Measurements from ENCODE around the gene JAGN1. TPM values are rescaled to one million over a fixed set of nuclear protein-coding genes. Genes with fewer than 3 reads are reported as not detected.
A peak's percentile ranks its signal among the peaks of the same experiment; 100 is the strongest.

Gene JAGN1
- polyA plus RNA-seq, 1 of the 3 experiments (the other 2 are of a cell fraction) = 41.6 TPM

GRCh38 chr3:9932535-9932842, 42.1 kb downstream of the JAGN1 start:
- Histone ChIP-seq H3F3A (replicated peaks; ENCODE audit: insufficient read depth) (peaks cover 9% of the 10 kb centered on the region), H3K9me2 (no peaks in the 10 kb centered on the region), H3K9ac (peak overlapping the region; percentile 83), H2AFZ (ENCODE audit: low read depth) (peak overlapping the region; percentile 93), H3K4me1 (ENCODE audit: control insufficient read depth in 1 of 2, insufficient read depth in 2 of 2, low read depth in 1 of 2, low read length in 1 of 2) (peaks cover 12 to 19% of the 10 kb centered on the region in 2 experiments), H3K9me3 (no peaks in the 10 kb centered on the region), H4K20me1 (ENCODE audit: insufficient read depth) (no peaks in the 10 kb centered on the region), H3K27ac (ENCODE audit: low read depth in 2 of 2, low read length in 1 of 2) (peak overlapping the region; percentile 88 to 91), H3K4me2 (peak overlapping the region; percentile 92), H3K27me3 (ENCODE audit: insufficient read depth) (no peaks in the 10 kb centered on the region), H3K4me3 (ENCODE audit: low read depth in 2 of 2, low read length in 1 of 2) (peak overlapping the region; percentile 75 to 83), H3K79me2 (ENCODE audit: insufficient read depth) (peaks cover 20% of the 10 kb centered on the region; the same call in 1 of the 2 replicates), H3K36me3 (replicated peaks in 1 of 2; ENCODE audit: control insufficient read depth in 1 of 2, insufficient read depth in 2 of 2, low read length in 1 of 2) (peaks cover 6 to 19% of the 10 kb centered on the region in 2 experiments)
- DNase-seq = no peak
- TF ChIP-seq GATA2 (CRISPR knock-in tag; IDR thresholded peaks at IDR 0.05) = no peak
- TF ChIP-seq TEAD4 (IDR thresholded peaks at IDR 0.05; ENCODE audit: borderline replicate concordance, insufficient read depth) = no peak
- TF ChIP-seq GABPA (IDR thresholded peaks at IDR 0.05; ENCODE audit: low read depth) = peak; percentile 42; the same call in 1 of the 2 replicates
- TF ChIP-seq FOXJ3 (CRISPR knock-in tag; IDR thresholded peaks at IDR 0.05) = 0 out of 2 replicates have a peak, but pooled peaks have one; percentile 28
- no peak for TF ChIP-seq FOSL2 (IDR thresholded peaks at IDR 0.05; ENCODE audit: borderline replicate concordance, low read depth)
- CTCF ChIA-PET = interaction anchor here (0.7 to 5.5 kb wide), 23 partner anchors 9 to 390 kb away, joined by 3 to 38 read pairs (median 4); partner anchors contain the start of genes ARPC4, CIDEC, FANCD2 and IL17RC
- POLR2A ChIA-PET = interaction anchor here (0.6 to 3.8 kb wide), 13 partner anchors 9 to 425 kb away, joined by 3 to 58 read pairs (median 4); partner anchors contain the start of genes EMC3, FANCD2, JAGN1 and PRRT3
- 20% methylated on average over 13 of the region's 13 CpGs for WGBS (ENCODE audit: low lambda C conversion rate)

- H3K4me3 ChIP-seq (ENCODE audit: low read depth in 2 of 2, low read length in 1 of 2) = peak overlapping the region; percentile 75 to 83
- H3K27me3 ChIP-seq (ENCODE audit: insufficient read depth) = no peaks in the 10 kb centered on the region
- no peaks in the 10 kb centered on the region for H3K9me2 ChIP-seq
- peaks cover 12 to 19% of the 10 kb centered on the region in 2 experiments for H3K4me1 ChIP-seq (ENCODE audit: control insufficient read depth in 1 of 2, insufficient read depth in 2 of 2, low read depth in 1 of 2, low read length in 1 of 2)
- peak overlapping the region; percentile 83 for H3K9ac ChIP-seq
- H3K36me3 ChIP-seq (replicated peaks in 1 of 2; ENCODE audit: control insufficient read depth in 1 of 2, insufficient read depth in 2 of 2, low read length in 1 of 2) = peaks cover 9 to 19% of the 10 kb centered on the region in 2 experiments
- H3K79me2 ChIP-seq (ENCODE audit: insufficient read depth) = peaks cover 20% of the 10 kb centered on the region; the same call in 1 of the 2 replicates
- H3K27ac ChIP-seq (ENCODE audit: low read depth in 2 of 2, low read length in 1 of 2) = peak overlapping the region; percentile 88 to 91
- 2% methylated on average over 10 of the region's 77 CpGs for WGBS (ENCODE audit: low lambda C conversion rate)
- H3K9me3 ChIP-seq = no peaks in the 10 kb centered on the region
- H2AFZ ChIP-seq (ENCODE audit: low read depth) = peak overlapping the region; percentile 93; the same call in 1 of the 2 replicates
- no peaks in the 10 kb centered on the region for H4K20me1 ChIP-seq (ENCODE audit: insufficient read depth)
- peak; percentile 92 for DNase-seq
- CTCF ChIA-PET = interaction anchor here (0.6 to 5.5 kb wide), 30 partner anchors 9 to 806 kb away, joined by 3 to 38 read pairs (median 4); partner anchors contain the start of genes ARPC4, CIDEC, EMC3 and FANCD2
- POLR2A ChIA-PET = interaction anchor here (0.6 to 3.8 kb wide), 20 partner anchors 10 to 426 kb away, joined by 3 to 58 read pairs (median 4); partner anchors contain the start of genes ARPC4, BRK1, EMC3 and FANCD2
- peak overlapping the region; percentile 92 for H3K4me2 ChIP-seq
- H3F3A ChIP-seq (replicated peaks; ENCODE audit: insufficient read depth) = peaks cover 9% of the 10 kb centered on the region
- TF ChIP-seq FOXJ3 (CRISPR knock-in tag; IDR thresholded peaks at IDR 0.05) (no peak), JUND (IDR thresholded peaks at IDR 0.05) (no peak), SMC3 (IDR thresholded peaks at IDR 0.05; ENCODE audit: low read depth, low read length) (peak; percentile 55), TCF12 (IDR thresholded peaks at IDR 0.05) (peak; percentile 32), IRF3 (IDR thresholded peaks at IDR 0.05; ENCODE audit: low read depth, low read length) (no peak), MEF2A (IDR thresholded peaks at IDR 0.05; ENCODE audit: borderline replicate concordance, low read depth) (no peak), EP300 (IDR thresholded peaks at IDR 0.05; ENCODE audit: borderline replicate concordance in 1 of 2, low read depth in 1 of 2, low read length in 1 of 2) (no peak), GATA2 (CRISPR knock-in tag; IDR thresholded peaks at IDR 0.05) (no peak), EZH2phosphoT487 (IDR thresholded peaks at IDR 0.05; ENCODE audit: borderline replicate concordance, low read depth) (no peak), TEAD4 (IDR thresholded peaks at IDR 0.05; ENCODE audit: borderline replicate concordance, insufficient read depth) (no peak), USF2 (IDR thresholded peaks at IDR 0.05; ENCODE audit: borderline replicate concordance, low read depth, low read length) (no peak; the same call in 1 of the 2 replicates), POLR2AphosphoS5 (IDR thresholded peaks at IDR 0.05; ENCODE audit: low read depth, low read length) (no peak), MXI1 (IDR thresholded peaks at IDR 0.05; ENCODE audit: low read depth, low read length) (peak; percentile 74), FOXM1 (IDR thresholded peaks at IDR 0.05; ENCODE audit: low read depth) (no peak), NFIC (IDR thresholded peaks at IDR 0.05; ENCODE audit: borderline replicate concordance) (peak; percentile 71), RCOR1 (IDR thresholded peaks at IDR 0.05; ENCODE audit: low read length) (peak; percentile 32; the same call in 1 of the 2 replicates), SIN3A (IDR thresholded peaks at IDR 0.05; ENCODE audit: borderline replicate concordance, low read depth, low read length) (no peak), YY1 (IDR thresholded peaks at IDR 0.05; ENCODE audit: low read depth) (0 out of 2 replicates have a peak, but pooled peaks have one; percentile 49), GABPA (IDR thresholded peaks at IDR 0.05; ENCODE audit: low read depth) (no peak), RAD21 (IDR thresholded peaks at IDR 0.05; ENCODE audit: low read length) (peak; percentile 65), NRF1 (IDR thresholded peaks at IDR 0.05; ENCODE audit: low read depth, low read length) (no peak), CTCF (IDR thresholded peaks at IDR 0.05) (peak; percentile 72)
Observed at GRCh38 chr3:9932843-9933560, 42.6 kb downstream of the JAGN1 start.
